Endothelial cell of umbilical vein (primary cell): ENCODE data around the gene MRPS30. TPM values are rescaled to one million over a fixed set of nuclear protein-coding genes. Genes with fewer than 3 reads are reported as not detected.

Experiments
- BruUV-seq: library from RNA; stranded (reverse); fragments of 400-500 nt; replicated peaks from 2 replicates; lab custom pipeline; 2021; lab: Mats Ljungman, UMichigan
- CTCF ChIA-PET: fragments of 300-600, 350-600 bp; sonication (Branson Sonifier 250); formaldehyde crosslinking; loops from one replicate; lab custom pipeline; 2021; ENCODE audit warnings: antibody characterized with exemption, inconsistent platforms; lab: Charles Lee
- POLR2A ChIA-PET: fragments of 300-600, 350-600 bp; sonication (Branson Sonifier 250); formaldehyde crosslinking; loops from one replicate; lab custom pipeline; 2021; ENCODE audit warnings: antibody characterized with exemption, inconsistent platforms; lab: Charles Lee
- DNase-seq: peaks from one replicate; pipeline ENCODE4 v3.0.0-alpha.2; 2011; ENCODE audit warnings: low read depth, low spot score
- FAIRE-seq: peaks from 2 replicates; lab custom pipeline; 2011; peaks lifted over from hg19 to GRCh38; lab: Jason Lieb, UNC
- H2AFZ ChIP-seq: 2 replicates; pipeline ENCODE4 v1.6.0; 2012; ENCODE audit warnings: low read depth, low read length, control low read depth, inconsistent platforms
- H3K27ac ChIP-seq: 2 replicates; pipeline ENCODE4 v1.5.1; 2011; ENCODE audit warnings: low read depth, mild to moderate bottlenecking, control low read depth, low read length, moderate library complexity; ENCODE audit not compliant: insufficient read depth
- H3K27me3 ChIP-seq, 2 experiments: 2 replicates each; pipeline versions ENCODE4 v1.6.0 to v1.6.1; 2011; ENCODE audit warnings: low read length in 2 of 2, mixed read lengths in 1 of 2; ENCODE audit not compliant: control insufficient read depth in 2 of 2, insufficient read depth in 2 of 2
- H3K36me3 ChIP-seq, 2 experiments: 2 replicates in 1 of 2; 3 replicates in 1 of 2; pipeline ENCODE4 v1.5.1; 2011; ENCODE audit warnings: low read length in 2 of 2, mild to moderate bottlenecking in 1 of 2, moderate library complexity in 1 of 2; ENCODE audit not compliant: control insufficient read depth in 2 of 2, insufficient read depth in 2 of 2; ENCODE audit errors: extremely low read depth in 1 of 2
- H3K4me1 ChIP-seq: 3 replicates; pipeline ENCODE4 v1.5.1; 2011; ENCODE audit warnings: mild to moderate bottlenecking, low read length; ENCODE audit not compliant: control insufficient read depth, insufficient read depth; ENCODE audit errors: extremely low read depth
- H3K4me2 ChIP-seq: 2 replicates; pipeline ENCODE4 v1.6.1; 2011; ENCODE audit warnings: low read length, control low read depth, mixed read lengths; ENCODE audit not compliant: insufficient read depth
- H3K4me3 ChIP-seq, 3 experiments: fragments of 200-600 bp in 1 of 3; sonication (generic), shearing (Covaris generic) in 1 of 3; replicated peaks in 1 of 3; 2 replicates each; pipeline ENCODE4 v1.5.1; 2011 to 2016; ENCODE audit warnings: control low read depth in 3 of 3, low read length in 3 of 3, mild to moderate bottlenecking in 2 of 3, inconsistent platforms in 1 of 3, low read depth in 1 of 3, moderate library complexity in 1 of 3; ENCODE audit not compliant: insufficient read depth in 1 of 3
- H3K79me2 ChIP-seq: 2 replicates; pipeline ENCODE4 v1.6.0; 2012; ENCODE audit warnings: low read length, inconsistent platforms; ENCODE audit not compliant: control insufficient read depth, insufficient read depth
- H3K9ac ChIP-seq: replicated peaks from 2 replicates; pipeline ENCODE3; 2011; ENCODE audit warnings: low read length, control low read depth; ENCODE audit not compliant: insufficient read depth; ENCODE audit errors: extremely low read depth
- H3K9me1 ChIP-seq: replicated peaks from 3 replicates; pipeline ENCODE4 v1.6.0; 2011; ENCODE audit warnings: mild to moderate bottlenecking, low read length; ENCODE audit not compliant: control insufficient read depth, insufficient read depth; ENCODE audit errors: extremely low read depth
- H3K9me3 ChIP-seq: replicated peaks from 2 replicates; pipeline ENCODE4 v1.5.1; 2012; ENCODE audit warnings: low read length, inconsistent platforms; ENCODE audit not compliant: control insufficient read depth, insufficient read depth
- H4K20me1 ChIP-seq: replicated peaks from 2 replicates; pipeline ENCODE3; 2011; ENCODE audit warnings: mild to moderate bottlenecking, low read length; ENCODE audit not compliant: control insufficient read depth, insufficient read depth; ENCODE audit errors: extremely low read depth
- CTCF ChIP-seq, 2 donors: IDR thresholded peaks; 1 replicate in 1 of 2; 2 replicates in 1 of 2; pipeline ENCODE4 v1.5.1; 2011; ENCODE audit warnings: low read length in 2 of 2, mild to moderate bottlenecking in 2 of 2, moderate library complexity in 2 of 2, control low read depth in 1 of 2, inconsistent platforms in 1 of 2, low read depth in 1 of 2; ENCODE audit not compliant: insufficient read depth in 1 of 2; ENCODE audit errors: extremely low read depth in 1 of 2
- EZH2 ChIP-seq: IDR thresholded peaks from 2 replicates; pipeline ENCODE4 v1.6.1; 2012; ENCODE audit warnings: borderline replicate concordance, low read depth, mild to moderate bottlenecking, moderate library complexity, low read length, inconsistent platforms; ENCODE audit not compliant: severe bottlenecking
- FOS ChIP-seq: IDR thresholded peaks from 2 replicates; pipeline ENCODE4 v1.6.1; 2011; ENCODE audit warnings: mild to moderate bottlenecking, low read length, moderate library complexity, borderline replicate concordance; ENCODE audit not compliant: insufficient read depth
- GATA2 ChIP-seq: IDR thresholded peaks from 2 replicates; pipeline ENCODE4 v1.7.0; 2011; ENCODE audit warnings: low read depth, mild to moderate bottlenecking, moderate library complexity, mixed read lengths, low read length; ENCODE audit not compliant: insufficient read length, insufficient read depth
- JUN ChIP-seq: IDR thresholded peaks from 2 replicates; pipeline ENCODE4 v1.6.1; 2011; ENCODE audit warnings: borderline replicate concordance, low read depth; ENCODE audit not compliant: insufficient read length, insufficient read depth
- MAX ChIP-seq: IDR thresholded peaks from 2 replicates; pipeline ENCODE4 v1.6.1; 2011; ENCODE audit not compliant: insufficient read depth, insufficient read length
- MYC ChIP-seq: IDR thresholded peaks from one replicate; pipeline ENCODE4 v1.6.1; 2011; ENCODE audit warnings: mild to moderate bottlenecking, low read depth, low read length
- POLR2A ChIP-seq: IDR thresholded peaks from 2 replicates; pipeline ENCODE4 v1.6.1; 2012; ENCODE audit warnings: low read depth, mild to moderate bottlenecking, control low read depth, low read length
- POLR2AphosphoS5 ChIP-seq: IDR thresholded peaks from 2 replicates; pipeline ENCODE4 v1.6.1; 2012; ENCODE audit warnings: low read depth, mild to moderate bottlenecking, control low read depth, low read length, moderate library complexity; ENCODE audit not compliant: insufficient read depth
- dilution Hi-C: fragments of 300-500 bp; cut with MboI; formaldehyde crosslinking; loops from one replicate; pipeline ENCODE4 v1.15.0; 2019; ENCODE audit warnings: low sequenced_read_pairs; ENCODE audit not compliant: extremely low pct_ligation_motif_present
- intact Hi-C: fragments of 100-400 bp; cut with micrococcal nuclease; formaldehyde crosslinking; loops from one replicate; pipeline ENCODE4 v1.10.0; 2022
- polyA plus RNA-seq, 4 experiments: library from polyadenylated mRNA; depleted of rRNA in 3 of 4; stranded (reverse) in 3 of 4; unstranded in 1 of 4; fragments of >200 nt; gene quantifications; 2 replicates each; pipeline versions ENCODE4 v1.2.1 to v1.2.3, GENCODE V29; 2011 to 2012; ENCODE audit warnings: missing spikeins in 1 of 4
- total RNA-seq: library from RNA; stranded (reverse); gene quantifications from 2 replicates; pipeline ENCODE4 v1.2.3, GENCODE V29; 2021

MRPS30 gene
- total and polyA plus RNA-seq, 2 donors (not counting 3 experiments of a cell fraction or from before 2014, with no cell fraction given): 33.8 to 34.6 TPM

- Histone ChIP-seq H3K4me2 (no peak overlapping the region), H3K79me2 (no peaks in the 10 kb centered on the region), H3K4me1 (peaks cover 3% of the 10 kb centered on the region), H3K9me1 (no peaks in the 10 kb centered on the region), H3K9ac (no peak overlapping the region), H3K4me3 (no peak overlapping the region), H3K27ac (no peak overlapping the region), H2AFZ (no peak overlapping the region), H3K27me3 (no peaks in the 10 kb centered on the region), H4K20me1 (no peaks in the 10 kb centered on the region), H3K9me3 (no peaks in the 10 kb centered on the region), H3K36me3 (no peaks in the 10 kb centered on the region)
- DNase-seq (no peak), FAIRE-seq (no peak)
- POLR2A ChIA-PET: no interaction called here
- TF ChIP-seq MYC (no peak), GATA2 (no peak), EZH2 (no peak), MAX (no peak), POLR2AphosphoS5 (no peak), CTCF (IDR thresholded peaks at IDR 0.05; ENCODE audit: extremely low read depth in 1 of 2, insufficient read depth in 1 of 2, low read depth in 1 of 2, low read length in 2 of 2) (no peak), POLR2A (no peak), FOS (no peak), JUN (no peak)
- dilution Hi-C loops (no loop called here), intact Hi-C loops (no loop called here)
- CTCF ChIA-PET: interaction anchor here (1.3 kb wide), 1 partner anchor 21 kb away, joined by 3 read pairs; no protein-coding TSS in a partner anchor
- BruUV-seq: no TSS peak
Observed at GRCh38 chr5:44830951-44831350, 22.2 kb downstream of the MRPS30 start.
